ENCODE data around the gene CARD10. TPM values are rescaled to one million over a fixed set of nuclear protein-coding genes. Genes with fewer than 3 reads are reported as not detected.

CARD10 gene
- total and polyA plus RNA-seq, 2 of the 13 experiments (the other 11 are each of a cell fraction or from before 2014, with no cell fraction given) = 35.2 to 55.8 TPM

DNA sequence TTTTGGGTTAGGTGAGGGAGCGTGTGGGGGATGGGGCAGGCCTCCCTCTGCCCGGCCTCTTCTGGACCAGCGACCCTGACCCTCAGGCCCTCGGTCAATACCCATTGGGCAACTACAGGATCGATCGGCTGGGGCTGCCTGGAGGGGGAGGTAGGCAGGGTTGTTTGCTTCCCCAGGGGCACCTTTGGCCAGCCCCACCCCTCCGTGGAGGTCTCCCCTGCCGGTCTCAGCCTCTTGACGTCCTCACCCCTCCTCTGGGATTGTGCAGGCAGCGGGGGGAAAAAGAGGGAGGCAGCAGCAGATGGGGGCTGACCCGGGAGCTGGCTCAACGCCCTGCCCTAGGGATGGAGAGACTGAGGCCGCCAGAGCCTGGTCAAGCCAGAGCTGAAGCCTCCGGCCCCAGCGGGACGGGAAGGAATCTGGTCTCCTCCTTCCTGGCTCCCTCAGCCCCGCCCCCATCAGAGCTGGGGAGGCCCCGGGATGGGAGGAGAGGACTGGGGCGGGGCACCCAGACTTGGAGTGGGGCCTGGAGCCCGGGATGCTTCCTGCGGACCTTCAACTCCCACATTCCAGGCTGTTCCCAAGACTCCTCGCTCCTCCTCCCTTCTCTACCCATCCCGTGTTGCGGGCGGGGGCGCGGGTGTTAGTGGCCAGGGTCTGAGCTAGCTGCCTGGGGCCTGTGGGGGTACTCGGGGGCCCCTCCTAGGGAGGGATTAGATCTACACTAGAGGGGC is 26.7 kb upstream of the CARD10 start (continued):
- TF ChIP-seq ZNF407 (CRISPR knock-in tag; IDR thresholded peaks at IDR 0.05; ENCODE audit: not compliant biosample characterization) (no peak), SP2 (CRISPR knock-in tag; IDR thresholded peaks at IDR 0.05) (peak; percentile 45), AKAP8 (CRISPR knock-in tag; IDR thresholded peaks at IDR 0.05) (peak; percentile 97), NFRKB (IDR thresholded peaks at IDR 0.05) (no peak), ZZZ3 (CRISPR knock-in tag; IDR thresholded peaks at IDR 0.05; ENCODE audit: borderline replicate concordance) (no peak), ZNF782 (CRISPR knock-in tag; IDR thresholded peaks at IDR 0.05; ENCODE audit: borderline replicate concordance) (no peak), SNRNP70 (IDR thresholded peaks at IDR 0.05; ENCODE audit: low read depth, low read length) (no peak), KLF6 (CRISPR knock-in tag; IDR thresholded peaks at IDR 0.05) (peak; percentile 81; the same call in 1 of the 2 replicates), TBP (CRISPR knock-in tag; IDR thresholded peaks at IDR 0.05) (no peak), SALL2 (CRISPR knock-in tag; IDR thresholded peaks at IDR 0.05) (no peak), HNRNPH1 (optimal IDR thresholded peaks at IDR 0.05; ENCODE audit: low read depth, low read length) (no peak), FOXO1 (CRISPR knock-in tag; IDR thresholded peaks at IDR 0.05) (peak; percentile 99), CAMTA2 (CRISPR knock-in tag; IDR thresholded peaks at IDR 0.05; ENCODE audit: borderline replicate concordance) (no peak), MTA1 (CRISPR knock-in tag; IDR thresholded peaks at IDR 0.05; ENCODE audit: borderline replicate concordance) (peak; percentile 100), ZNF720 (CRISPR knock-in tag; IDR thresholded peaks at IDR 0.05) (no peak), FOXJ3 (CRISPR knock-in tag; IDR thresholded peaks at IDR 0.05; ENCODE audit: borderline replicate concordance) (peak; percentile 60; the same call in 1 of the 2 replicates), ARHGAP35 (CRISPR knock-in tag; IDR thresholded peaks at IDR 0.05; ENCODE audit: borderline replicate concordance) (no peak; the same call in 1 of the 2 replicates), ZNF253 (CRISPR knock-in tag; IDR thresholded peaks at IDR 0.05; ENCODE audit: borderline replicate concordance) (no peak), RCOR2 (CRISPR knock-in tag; IDR thresholded peaks at IDR 0.05) (peak; percentile 94), PHF5A (CRISPR knock-in tag; IDR thresholded peaks at IDR 0.05; ENCODE audit: low read depth, unreplicated experiment) (peak; percentile 58), CBX1 (IDR thresholded peaks at IDR 0.05; ENCODE audit: low read depth) (peak; percentile 23), SSRP1 (CRISPR knock-in tag; IDR thresholded peaks at IDR 0.05) (peak; percentile 33), SP5 (CRISPR knock-in tag; IDR thresholded peaks at IDR 0.05; ENCODE audit: borderline replicate concordance, low read depth) (peak; percentile 98), EED (CRISPR knock-in tag; IDR thresholded peaks at IDR 0.05) (no peak; the same call in 1 of the 2 replicates)

All from HepG2 (cell line).